HG02884 (cell line): ENCODE results near the gene SPOCK3.
"Not testable (repeated sequence)": the region's sequence is repeated elsewhere in the genome, so short reads cannot be mapped to it uniquely, and the experiment has no call there.

ENCODE experiments used
- ATAC-seq: cut with Tn5 transposase; IDR thresholded peaks from one replicate; pipeline ENCODE4 v1.9.1; 2021; ENCODE audit warnings: mild to moderate bottlenecking, moderate library complexity; ENCODE audit not compliant: unreplicated experiment

The SPOCK3 gene

DNA sequence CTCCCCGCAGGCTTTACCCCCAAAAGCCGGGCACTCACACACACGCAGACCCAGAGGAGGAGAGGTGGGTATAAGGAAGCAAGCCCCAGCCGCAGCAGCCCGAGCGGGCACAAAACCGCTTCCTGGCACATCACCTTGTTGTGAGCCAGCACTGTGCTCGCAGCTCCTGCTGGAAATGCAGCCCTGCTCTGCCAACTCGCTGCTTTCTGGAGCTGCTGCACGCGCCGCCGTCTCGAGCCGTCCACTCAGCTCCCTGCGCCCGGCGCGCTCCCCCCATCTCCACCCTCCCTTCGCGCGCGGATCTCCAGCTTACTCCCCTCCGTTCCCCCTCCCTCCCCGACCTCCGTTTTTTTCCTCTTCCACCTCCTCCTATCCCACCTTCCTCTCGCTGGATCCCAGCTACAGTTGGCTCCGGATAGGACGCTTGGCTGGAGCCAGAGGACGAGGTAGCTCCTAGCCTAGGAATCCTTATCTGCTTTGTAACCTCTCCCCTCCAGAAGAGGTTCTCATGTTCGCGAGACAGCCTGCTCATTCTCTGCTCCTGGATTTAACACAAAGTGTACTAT is at the start of gene SPOCK3:
TSS of gene SPOCK3 (minus strand) at position 179 of the 566 bp plus-strand sequence.
- ATAC-seq, result peak; percentile 23

DNA sequence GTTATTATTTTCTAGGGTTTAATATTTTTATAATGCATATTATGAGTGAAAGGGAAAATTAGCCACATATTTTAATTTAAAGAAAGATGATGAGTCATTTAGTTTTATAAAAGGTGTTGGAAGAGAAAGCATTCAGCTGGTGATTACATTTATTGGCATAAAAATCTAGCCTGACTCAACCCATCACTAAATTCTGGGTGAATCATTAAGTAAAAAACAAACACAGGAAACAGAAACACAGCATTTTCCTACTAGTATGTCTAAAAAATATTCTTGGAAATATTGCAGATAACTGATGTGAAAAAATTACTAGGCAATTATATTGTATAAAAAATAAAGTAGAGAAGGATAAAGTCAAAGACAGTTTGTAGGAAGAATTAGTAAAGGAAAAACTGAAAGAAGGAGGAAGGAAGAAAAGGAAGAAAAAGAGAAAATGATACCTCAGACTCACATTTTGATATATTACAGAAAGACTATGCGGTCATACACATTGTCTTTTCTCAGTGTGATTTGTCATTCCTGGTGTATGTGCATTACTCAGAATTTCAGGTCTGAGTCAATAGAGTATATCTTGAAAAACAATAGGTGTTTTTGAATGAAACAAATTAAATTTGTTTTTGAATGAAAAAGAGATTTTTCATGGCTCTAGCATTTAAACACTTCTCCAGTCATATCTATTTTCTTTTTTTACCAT is 48.0 kb upstream of the SPOCK3 start:
- ATAC-seq, result no peak

DNA sequence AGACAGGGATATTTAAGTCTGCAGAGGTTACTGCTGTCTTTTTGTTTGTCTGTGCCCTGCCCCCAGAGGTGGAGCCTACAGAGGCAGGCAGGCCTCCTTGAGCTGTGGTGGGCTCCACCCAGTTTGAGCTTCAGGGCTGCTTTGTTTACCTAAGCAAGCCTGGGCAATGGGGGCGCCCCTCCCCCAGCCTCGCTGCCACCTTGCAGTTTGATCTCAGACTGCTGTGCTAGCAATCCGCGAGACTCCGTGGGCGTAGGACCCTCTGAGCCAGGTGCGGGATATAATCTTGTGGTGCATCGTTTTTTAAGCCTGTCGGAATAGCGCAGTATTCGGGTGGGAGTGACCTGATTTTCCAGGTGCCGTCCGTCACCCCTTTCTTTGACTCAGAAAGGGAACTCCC is 47.3 kb upstream of the SPOCK3 start:
- not testable (repeated sequence) for ATAC-seq

DNA sequence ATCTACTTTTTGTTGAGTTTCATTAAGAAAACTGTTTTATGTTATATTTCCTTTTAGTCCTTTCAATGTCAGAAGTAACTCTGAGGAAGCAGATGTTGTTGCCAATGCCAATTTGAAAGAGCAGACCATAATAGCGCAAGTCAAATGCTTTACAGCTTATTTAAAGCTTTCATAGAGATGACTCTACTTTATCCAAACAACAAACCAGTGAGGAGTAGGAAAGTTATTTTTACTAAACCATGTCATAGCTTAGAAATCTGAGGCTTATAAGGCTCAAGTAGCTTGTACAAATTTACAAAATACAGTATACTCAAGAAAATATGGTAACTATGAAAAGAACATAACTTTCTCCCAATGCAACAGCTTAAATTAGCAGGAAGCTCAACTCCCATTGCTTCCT is 40.1 kb upstream of the SPOCK3 start:
- ATAC-seq, result no peak

DNA sequence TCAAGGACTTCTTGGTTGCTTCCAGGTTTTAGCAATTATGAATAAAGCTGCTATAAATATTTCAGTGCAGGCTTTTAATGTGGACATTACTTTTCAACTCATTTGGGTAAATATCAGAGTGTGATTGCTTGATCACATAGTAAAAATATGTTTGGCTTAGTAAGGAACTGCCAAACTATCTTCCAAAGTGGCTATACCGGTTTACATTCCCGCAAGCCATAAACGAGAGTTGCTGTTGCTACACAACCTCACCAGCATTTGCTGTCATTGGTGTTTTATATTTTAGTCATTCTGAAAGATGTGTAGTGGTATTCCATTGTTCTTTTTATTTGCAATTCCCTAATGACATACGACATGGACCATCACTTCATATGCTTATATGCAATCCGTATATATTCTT is 30.9 kb upstream of the SPOCK3 start:
- ATAC-seq, result no peak

DNA sequence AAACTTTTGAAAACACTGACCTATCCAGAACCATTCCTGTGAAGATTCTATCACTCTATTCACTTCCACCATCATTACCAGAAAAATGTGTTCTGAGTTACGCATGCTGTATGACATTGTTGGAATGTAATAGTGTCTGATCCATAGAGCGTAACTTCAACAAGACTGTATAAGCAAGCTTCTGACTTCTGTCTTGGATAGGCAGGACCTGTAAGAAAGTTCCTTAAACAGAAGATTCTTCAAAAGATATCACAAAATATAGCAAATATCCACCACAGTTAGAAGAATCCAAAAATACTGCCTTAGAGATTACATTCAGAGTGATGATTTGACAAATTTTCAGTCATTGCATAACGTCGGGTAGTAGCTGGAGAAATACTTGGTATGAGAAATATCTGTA is 14.0 kb upstream of the SPOCK3 start:
- no peak for ATAC-seq

DNA sequence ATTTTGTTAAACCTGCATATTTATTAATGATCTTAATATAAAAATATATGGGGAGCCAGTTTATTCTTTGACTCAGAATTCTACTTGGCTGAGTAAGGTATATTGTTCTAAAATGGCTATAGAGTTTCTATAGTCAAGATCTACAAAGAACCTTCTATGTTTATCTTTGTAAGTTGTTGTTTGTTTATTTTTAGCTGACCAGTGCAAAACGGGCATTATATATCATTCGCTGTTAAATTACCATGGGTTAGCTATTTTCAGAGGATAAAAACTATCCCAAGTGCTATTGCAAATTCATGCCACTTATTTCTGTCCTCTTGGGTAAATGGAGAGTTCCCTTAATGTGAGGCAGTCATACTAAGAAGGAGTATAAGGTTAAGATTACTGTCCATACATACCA is 5.3 kb upstream of the SPOCK3 start:
- ATAC-seq, result no peak

DNA sequence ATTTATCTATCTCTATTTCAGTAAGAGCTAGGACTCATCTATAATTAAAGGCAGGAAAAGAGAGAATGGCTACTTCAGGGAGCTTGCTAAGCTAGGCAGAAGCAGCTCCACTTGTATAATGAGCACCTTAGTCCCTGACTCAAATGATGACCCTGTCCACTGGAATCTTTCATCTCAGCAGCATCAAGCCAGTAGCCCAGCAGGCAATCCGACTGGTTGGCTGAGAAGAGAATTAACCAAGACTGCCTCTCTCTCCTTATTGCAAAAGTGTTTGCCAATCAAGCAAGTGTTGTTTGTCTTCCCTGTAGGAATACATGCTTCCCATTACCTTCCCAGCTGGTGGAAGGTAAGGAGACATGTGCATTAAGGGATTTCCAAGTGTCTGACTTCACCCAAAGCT is 3.9 kb upstream of the SPOCK3 start:
- no peak for ATAC-seq

DNA sequence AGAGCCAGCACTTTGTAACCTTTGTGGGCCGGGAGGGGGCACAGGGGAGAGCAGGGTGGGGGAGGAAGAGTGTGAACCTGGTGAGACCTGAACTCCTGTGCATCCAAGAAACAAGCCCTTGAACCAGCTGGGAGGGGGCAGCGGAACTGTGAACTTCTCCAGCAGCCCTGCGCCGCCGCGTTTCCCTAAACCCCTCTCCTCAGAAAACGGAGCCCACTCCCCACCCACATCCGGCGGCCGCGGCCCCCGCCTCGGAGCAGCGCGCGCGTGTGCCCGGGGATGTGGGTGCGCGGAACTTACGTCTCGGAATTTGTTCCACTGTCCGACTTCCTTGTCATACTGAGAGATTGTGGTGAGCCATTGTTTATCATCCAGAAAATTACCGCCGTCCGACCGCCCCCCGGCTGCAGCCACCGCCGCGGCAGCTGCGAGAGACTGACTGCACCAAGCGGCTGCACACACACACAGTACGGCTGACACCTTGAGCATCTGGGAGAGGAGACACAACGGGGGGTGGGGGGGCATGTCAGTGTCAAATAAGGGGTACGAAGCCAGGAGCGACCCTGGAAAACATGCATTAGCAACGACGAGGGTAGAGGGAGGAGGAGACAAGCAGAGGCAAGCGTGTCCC is 494 bp downstream of the SPOCK3 start:
- peak; percentile 68 for ATAC-seq

DNA sequence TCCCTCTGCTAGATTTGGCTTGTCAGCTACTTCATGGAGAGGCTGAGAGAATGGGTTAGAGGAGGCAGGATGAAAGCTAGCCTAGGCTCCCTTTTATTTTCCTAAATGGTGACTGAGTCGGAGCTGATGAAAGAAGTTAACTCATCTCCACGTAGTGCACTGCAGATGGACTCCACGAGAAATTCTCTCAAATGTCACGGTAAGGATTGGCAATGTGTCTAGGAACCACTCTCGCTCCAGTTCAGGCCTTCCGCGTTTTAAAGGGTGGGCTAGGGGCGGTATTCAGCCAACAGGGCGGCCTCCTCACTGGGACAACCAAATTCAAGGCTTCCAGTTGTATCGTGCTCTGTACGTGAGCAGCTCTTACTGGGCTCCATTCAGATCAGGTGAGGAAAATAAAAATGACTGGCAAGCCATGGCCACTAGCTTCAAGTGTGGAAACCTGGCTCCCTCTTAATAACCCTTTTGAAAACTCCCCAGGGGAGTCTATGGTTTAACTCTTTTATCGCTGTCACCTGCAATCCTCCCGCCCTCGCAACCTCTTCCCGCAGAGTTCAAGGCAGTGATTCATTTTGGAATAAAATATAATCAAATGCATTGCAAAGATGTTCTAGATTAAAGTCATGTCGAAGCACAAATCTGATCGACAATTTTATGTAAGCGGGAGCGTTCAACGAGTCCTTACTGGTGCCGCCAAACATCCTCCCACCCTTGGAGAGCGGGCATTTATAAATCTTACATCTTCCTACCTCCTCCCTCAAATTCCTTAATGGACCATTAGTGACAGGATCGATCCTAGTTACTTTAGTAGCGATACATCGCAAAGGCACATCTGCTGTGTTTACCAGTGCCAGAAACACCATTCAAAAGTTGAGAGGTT is 1.2 kb downstream of the SPOCK3 start:
- no peak for ATAC-seq

DNA sequence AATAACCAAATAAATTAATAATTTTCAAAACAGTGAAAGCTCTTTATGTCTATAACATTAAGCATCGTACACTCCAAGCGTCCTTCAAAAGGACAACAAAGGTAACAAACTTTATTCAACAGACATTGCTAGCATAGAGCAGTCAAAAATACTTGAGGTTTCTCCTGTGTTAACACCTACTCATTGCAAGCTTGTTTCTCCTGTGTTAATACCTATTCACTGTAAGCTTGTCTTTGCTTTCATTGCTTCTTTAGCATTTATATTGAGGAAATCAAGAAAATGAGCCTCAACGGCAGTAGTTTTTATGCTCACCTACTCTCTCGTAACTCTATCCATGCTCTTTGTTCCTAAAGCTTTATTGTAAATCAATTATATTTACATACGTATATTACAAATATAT is 3.5 kb downstream of the SPOCK3 start:
- no peak for ATAC-seq

DNA sequence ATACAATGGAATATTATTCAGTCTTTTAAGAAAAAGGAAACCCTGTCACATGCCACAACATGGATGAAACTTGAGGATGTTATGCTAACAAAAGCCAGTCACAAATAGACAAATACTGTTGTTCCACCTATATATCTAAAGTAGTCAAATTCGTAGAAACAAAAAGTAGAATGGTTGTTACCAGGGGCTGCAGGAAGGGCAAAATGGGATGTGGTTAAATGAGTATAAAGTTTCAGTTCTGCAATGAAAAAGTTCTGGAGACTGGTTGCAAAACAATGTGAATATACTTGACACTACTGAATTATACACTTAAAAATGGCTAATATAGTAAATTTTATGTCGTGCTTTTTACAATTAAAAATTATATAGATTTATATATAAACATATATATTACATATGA is 12.2 kb downstream of the SPOCK3 start:
- ATAC-seq, result peak; percentile 93

DNA sequence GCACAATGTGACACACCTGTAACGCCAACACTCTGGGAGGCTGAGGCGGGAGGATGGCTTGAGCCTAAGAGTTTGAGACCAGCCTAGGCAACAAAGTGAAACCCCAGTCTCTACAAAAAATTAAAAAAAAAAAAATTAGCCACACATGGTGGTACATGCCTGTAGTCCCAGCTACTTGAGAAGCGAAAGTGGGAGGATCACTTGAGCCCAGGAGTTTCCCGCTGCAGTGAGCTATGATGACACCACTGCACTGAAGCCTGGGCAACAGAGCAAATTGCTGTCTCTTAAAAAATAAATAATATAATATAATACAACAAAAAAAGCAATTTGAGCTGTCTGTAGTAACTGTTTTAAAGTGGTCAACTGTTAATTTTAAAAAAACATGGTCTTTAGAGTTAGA is 13.2 kb downstream of the SPOCK3 start:
- ATAC-seq, result no peak

DNA sequence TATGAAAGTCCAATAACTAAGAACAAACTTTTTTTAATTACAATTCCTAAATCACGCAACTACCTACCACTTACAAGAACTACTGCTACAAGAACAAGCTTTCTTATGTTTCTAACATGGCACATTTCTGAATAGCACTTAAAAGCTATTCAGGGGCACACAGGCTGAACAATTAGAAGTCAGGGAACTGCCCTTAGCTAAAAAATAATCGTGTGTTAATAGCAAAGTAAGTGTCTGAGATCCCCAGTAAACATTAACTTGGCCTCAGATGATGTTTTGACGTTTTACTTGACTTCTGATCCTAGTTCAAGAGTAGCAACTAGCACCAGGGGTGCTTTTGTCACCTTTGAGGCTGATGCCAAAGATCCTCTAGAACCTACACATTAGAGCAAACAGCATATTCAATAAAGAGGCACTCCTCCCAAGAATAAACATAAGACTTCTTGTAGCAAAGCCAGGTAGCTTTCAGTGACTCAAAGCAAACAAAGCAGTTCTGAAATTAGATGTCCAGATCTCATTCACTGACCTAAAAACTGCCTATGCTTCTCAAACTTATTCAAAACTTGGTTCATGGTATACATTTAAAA is 16.2 kb downstream of the SPOCK3 start:
- no peak for ATAC-seq

DNA sequence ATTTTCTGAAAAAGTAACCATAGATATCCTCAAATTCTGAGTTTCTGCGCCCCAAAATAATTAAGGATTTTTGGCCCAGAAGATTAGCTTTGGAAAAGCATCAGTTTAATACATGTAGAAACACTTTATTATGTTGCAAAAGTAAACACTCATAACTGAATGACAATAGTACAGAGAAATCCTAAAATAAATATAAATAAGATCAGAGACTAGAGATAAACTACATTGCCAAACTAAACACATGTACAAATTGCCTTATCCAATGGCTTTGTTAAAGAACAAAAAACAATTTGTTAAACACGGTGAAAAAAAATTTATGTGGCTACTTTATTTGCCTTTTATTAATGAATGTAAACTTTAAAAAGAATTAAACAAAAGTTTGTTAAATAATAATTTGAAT is 17.5 kb downstream of the SPOCK3 start:
- no peak for ATAC-seq

DNA sequence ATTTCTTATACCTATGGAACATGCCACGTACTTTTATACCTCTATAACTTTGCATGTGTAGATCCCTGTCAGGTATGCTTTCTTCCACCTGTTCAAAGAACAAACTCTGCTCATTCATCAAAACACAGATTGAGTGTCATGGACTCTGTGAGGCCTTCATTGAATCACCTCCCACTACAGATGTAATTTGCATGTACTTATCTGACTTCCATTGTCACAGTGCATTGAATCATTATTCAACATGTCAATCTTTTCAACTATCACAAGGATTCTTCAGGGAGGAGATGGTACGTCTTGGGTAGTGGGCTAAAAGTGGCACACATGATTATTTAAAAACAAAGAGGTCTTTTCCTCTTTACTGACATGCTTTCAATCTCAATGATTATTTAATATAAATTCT is 24.1 kb downstream of the SPOCK3 start:
- ATAC-seq, result no peak

DNA sequence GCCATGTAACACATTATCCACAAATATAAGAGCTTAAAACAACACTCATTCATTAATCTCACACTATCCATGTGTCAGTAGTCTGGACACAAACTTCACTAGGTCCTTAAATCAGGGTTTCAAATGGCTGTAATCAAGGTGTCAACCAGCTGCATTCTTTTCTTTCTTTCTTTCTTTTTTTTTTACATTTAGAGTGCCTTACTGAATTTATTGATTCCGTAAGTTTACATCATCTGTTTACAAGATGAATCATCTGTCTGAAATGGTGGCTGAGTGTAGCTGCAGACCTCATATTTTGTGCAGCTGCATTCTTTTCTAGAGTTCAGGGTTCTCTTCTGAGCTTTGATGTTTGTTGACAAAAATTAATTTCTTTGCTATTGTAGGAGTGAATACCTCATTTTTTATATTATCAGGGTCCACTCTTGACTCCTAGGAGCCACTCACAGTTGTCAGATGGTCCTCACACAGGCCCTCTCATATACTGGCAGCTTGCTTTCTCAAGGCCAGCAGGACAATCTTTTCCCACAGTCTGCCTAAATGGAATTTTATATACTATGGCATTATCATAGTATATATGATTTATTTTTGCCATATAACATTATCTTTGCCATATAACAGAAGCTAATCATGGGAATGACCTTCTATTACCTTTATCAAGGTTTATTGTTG is 37.8 kb downstream of the SPOCK3 start:
- no peak for ATAC-seq

DNA sequence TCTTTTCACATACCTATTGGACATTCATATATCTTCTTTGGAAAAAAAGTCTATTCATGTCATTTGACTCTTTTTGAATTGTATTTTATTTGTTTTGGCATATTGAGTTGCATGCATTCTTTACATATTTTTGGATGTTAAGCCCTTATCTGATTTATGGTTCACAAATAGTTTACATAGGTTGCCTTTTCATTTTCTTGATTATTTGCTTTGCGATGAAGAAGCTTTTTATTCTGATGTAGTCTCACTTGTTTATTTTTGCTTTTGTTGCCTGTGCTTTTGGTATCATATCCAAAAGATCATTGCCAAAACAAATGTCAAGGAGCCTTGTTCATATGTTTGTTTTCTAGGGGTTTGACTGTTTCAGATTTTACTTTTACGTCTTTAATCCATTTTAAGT is 43.9 kb downstream of the SPOCK3 start:
- no peak for ATAC-seq

DNA sequence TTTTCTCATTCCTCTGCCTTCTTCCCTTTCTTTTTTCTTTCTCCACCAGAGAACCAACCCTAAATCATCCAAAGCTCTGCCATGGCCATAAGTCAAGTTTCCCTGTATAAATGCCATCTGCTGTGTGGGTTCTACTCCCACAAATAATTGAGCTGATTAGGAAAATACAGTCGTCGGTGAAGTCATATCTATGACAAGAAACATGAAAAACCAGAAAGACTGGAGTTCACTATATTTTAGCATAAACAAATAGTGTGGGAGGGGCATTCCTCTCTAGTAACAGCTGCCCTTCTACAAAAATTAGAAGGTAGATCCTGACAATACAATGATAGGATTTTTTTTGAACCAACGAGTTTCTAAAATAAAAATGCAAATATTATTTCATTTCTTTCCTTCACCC is 48.8 kb downstream of the SPOCK3 start:
- no peak for ATAC-seq

DNA sequence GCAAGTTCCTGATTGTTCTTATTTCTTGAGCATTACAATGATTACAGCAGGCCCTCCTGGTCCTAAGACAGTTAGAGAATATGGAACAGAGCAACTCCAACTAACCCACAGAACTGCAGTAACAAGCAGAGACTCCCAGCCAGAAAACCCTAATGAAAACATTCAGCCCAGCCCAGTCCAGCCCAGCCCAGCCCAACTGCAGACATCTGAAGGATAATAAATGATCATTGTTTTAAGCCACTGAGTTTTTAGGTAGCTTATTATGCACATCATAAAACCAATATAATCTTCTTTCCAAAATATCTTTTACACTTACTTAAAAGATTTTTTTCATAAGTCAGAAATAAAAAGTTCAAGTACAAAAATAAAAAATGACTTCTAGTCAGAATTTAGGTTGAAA is 51.3 kb downstream of the SPOCK3 start:
- ATAC-seq, result no peak

DNA sequence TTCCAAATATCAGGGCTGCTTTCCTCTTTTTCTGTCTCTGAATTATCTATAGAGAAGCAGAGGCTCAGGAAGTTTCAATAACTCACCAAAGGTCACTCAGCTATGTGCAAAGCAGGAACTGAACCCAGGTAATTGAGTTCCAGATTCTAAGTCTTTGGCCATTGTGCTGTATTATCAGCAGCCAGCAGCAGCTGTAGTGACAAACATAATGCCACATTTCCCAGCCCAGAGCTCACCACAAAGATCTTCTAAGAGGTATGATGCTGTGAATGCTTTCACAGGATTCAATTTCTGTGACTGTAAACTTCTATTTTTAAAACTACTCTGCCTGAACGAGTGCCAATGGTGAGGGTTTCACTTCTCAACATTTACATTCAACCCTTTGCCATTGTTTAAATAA is 56.4 kb downstream of the SPOCK3 start:
- no peak for ATAC-seq
